Stomach smooth muscle (tissue), 2 donors: ENCODE results near the gene SSR4.

Experiments used
- H3K27ac ChIP-seq: one replicate; pipeline ENCODE4 v1.7.0; 2013; ENCODE audit warnings: mild to moderate bottlenecking, low read length, inconsistent platforms
- H3K27me3 ChIP-seq, 2 donors: one replicate each; pipeline ENCODE4 v1.7.0; 2013; ENCODE audit warnings: low read length in 2 of 2; ENCODE audit not compliant: insufficient read depth in 2 of 2, control insufficient read depth in 1 of 2
- H3K36me3 ChIP-seq, 2 donors: one replicate each; pipeline ENCODE4 v1.7.0; 2013; ENCODE audit warnings: low read length in 2 of 2; ENCODE audit not compliant: control insufficient read depth in 2 of 2, insufficient read depth in 2 of 2
- H3K4me1 ChIP-seq: one replicate; pipeline ENCODE4 v1.7.0; 2013; ENCODE audit warnings: low read length; ENCODE audit not compliant: control insufficient read depth, insufficient read depth
- H3K4me3 ChIP-seq, 2 donors: one replicate each; pipeline ENCODE4 v1.7.0; 2013; ENCODE audit warnings: low read length in 2 of 2
- H3K9ac ChIP-seq, 2 donors: one replicate each; pipeline ENCODE4 v1.7.0; 2013; ENCODE audit warnings: low read length in 2 of 2, mild to moderate bottlenecking in 1 of 2
- H3K9me3 ChIP-seq, 2 donors: one replicate each; pipeline ENCODE4 v1.7.0; 2013; ENCODE audit warnings: low read length in 2 of 2; ENCODE audit not compliant: control insufficient read depth in 2 of 2
- donor health status: healthy.
- donor health status: Pancreatic carcinoma.

The SSR4 gene

GRCh38 chrX:153763989-153764755 lies 30.3 kb upstream of the SSR4 start, which contains the start of gene PLXNB3:
Gene PLXNB3, plus strand, starts transcription at chrX:153764249. Its CDS starts 1,287 bp downstream, at chrX:153765536.
- peaks cover 0 to 8% of the 10 kb centered on the region in 2 donors for H3K27me3 ChIP-seq
- H3K4me3 ChIP-seq = peak within 1 kb of the TSS; percentile 65 to 73
- no peaks in the 10 kb centered on the region for H3K9me3 ChIP-seq
- peaks cover 28% of the 10 kb centered on the region for H3K4me1 ChIP-seq
- H3K27ac ChIP-seq = peak within 1 kb of the TSS; percentile 69
- H3K36me3 ChIP-seq = no peaks in the 10 kb centered on the region
- peak within 1 kb of the TSS; percentile 59 to 68 for H3K9ac ChIP-seq

GRCh38 chrX:153764786-153765137 lies 29.7 kb upstream of the SSR4 start:
- Histone ChIP-seq H3K9me3 (no peaks in the 10 kb centered on the region), H3K4me1 (peaks cover 28% of the 10 kb centered on the region), H3K9ac (peak overlapping the region; percentile 59 to 68), H3K27ac (peak overlapping the region; percentile 69), H3K4me3 (peak overlapping the region; percentile 65 to 73), H3K36me3 (no peaks in the 10 kb centered on the region), H3K27me3 (peaks cover 0 to 8% of the 10 kb centered on the region in 2 donors)

DNA sequence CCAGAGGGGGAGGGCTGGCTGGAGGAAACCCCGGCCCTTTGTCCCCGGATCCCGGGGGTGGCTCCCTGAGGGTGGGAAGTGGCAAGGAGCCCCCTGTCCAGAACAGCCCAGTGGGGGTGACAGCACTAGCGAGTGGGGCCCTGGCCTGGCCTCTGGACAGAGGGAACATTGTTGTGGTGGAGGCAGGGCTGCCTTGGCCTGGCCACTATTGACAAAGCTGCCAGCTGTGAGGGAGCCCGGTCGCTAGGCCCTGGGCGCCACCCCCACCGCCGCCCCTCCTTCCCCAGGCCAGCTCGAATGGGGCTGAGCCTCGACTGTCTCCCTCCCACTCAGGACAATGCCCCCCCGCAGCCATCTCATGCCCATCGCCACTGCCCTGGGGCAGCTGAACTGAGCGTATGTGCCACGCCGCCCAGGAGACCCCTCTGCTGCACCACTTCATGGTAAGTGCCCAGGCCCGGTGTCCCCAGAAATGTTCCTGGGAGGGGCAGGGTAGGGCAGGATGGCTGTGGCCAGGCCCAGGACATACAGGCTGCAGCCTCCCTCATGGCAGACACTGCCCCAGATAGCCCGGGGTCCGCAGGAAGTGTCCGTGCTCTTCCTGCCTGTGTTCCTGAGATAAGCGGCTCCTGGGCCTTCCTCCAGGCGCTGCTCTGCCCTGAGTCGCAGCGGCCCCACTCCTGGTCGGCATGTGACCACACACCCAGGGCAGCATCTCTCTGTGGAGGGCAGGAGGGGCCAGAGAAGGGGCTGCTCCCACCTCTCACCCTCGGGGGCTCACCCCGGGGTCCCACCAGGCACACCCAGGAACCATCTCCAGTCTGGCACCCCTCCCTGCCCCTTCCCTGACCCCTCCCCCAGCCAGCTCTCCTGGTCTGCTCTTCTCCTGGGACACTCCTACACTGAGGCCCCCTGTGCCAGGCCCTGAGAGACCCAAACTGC lies 29.1 kb upstream of the SSR4 start:
- Histone ChIP-seq H3K36me3 (peaks cover 0 to 2% of the 10 kb centered on the region in 2 donors), H3K27me3 (peaks cover 0 to 8% of the 10 kb centered on the region in 2 donors), H3K9me3 (no peaks in the 10 kb centered on the region), H3K4me1 (peaks cover 28% of the 10 kb centered on the region), H3K4me3 (peak overlapping the region; percentile 65 to 73), H3K9ac (peak overlapping the region; percentile 51 to 59), H3K27ac (peak overlapping the region; percentile 69)

DNA sequence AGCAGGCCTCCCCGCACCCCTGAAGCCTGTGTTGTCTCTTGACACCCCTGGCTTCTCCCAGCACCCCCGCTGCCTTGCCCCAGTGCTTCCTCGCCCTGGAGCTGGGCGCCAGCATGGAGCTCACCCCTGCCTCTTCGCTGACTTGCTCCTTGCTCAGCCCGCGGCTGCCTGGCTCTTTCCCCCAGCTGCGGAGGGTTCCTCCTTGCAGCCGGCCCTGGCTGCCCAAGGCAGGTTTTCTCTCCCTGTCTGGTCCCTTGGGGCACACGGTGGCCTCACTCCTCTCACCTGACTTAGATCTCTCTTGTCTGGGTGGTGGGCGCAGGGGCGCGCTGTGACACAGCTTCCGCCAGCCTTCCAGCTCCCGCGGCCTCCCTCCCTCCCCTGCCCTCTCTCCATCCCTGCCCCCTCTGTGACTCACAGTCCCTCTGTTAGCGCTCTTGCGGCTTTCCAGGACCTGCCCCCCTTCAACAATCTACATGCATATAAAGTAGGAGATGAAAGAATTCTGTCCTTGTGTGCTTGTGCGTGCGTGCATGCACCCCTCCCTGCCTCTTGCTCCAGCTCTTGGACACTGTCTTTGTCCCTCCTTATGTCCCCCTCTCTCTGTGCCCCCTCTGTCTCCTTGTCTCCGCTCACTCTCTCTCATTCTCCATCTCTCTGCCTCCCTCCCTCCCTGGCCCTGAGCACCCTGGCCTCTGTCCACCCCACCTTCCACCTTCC lies 28.2 kb upstream of the SSR4 start:
- H3K9ac ChIP-seq = peak overlapping the region; percentile 51 to 59
- H3K9me3 ChIP-seq = no peaks in the 10 kb centered on the region
- H3K4me3 ChIP-seq = peak overlapping the region; percentile 65 to 73
- H3K27ac ChIP-seq = peak overlapping the region; percentile 69
- peaks cover 0 to 8% of the 10 kb centered on the region in 2 donors for H3K27me3 ChIP-seq
- peaks cover 0 to 4% of the 10 kb centered on the region in 2 donors for H3K36me3 ChIP-seq
- peaks cover 28% of the 10 kb centered on the region for H3K4me1 ChIP-seq

GRCh38 chrX:153766871-153767673 lies 27.4 kb upstream of the SSR4 start:
- Histone ChIP-seq H3K27ac (peak overlapping the region; percentile 69), H3K9ac (no peak overlapping the region), H3K36me3 (peaks cover 0 to 4% of the 10 kb centered on the region in 2 donors), H3K4me1 (peaks cover 28% of the 10 kb centered on the region), H3K4me3 (peak overlapping the region in 1 of 2 donors; percentile 73), H3K9me3 (no peaks in the 10 kb centered on the region), H3K27me3 (peaks cover 0 to 8% of the 10 kb centered on the region in 2 donors)

DNA sequence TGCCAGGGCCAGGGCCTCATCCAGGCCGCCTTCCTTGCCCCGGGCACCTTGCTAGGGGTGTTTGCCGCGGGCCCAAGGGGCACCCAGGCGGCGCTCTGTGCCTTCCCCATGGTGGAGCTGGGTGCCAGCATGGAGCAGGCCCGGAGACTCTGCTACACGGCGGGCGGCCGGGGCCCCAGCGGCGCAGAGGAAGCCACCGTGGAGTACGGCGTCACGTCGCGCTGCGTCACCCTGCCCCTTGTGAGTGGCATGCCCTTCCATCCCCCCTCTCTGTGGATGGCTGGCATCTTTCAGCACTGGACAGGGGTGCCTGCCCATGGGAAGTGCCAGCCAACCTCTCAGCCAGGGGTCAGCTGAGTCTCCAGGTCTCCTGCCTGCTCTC lies 26.8 kb upstream of the SSR4 start:
- H3K4me3 ChIP-seq = no peak overlapping the region
- no peak overlapping the region for H3K27ac ChIP-seq
- peaks cover 28% of the 10 kb centered on the region for H3K4me1 ChIP-seq

DNA sequence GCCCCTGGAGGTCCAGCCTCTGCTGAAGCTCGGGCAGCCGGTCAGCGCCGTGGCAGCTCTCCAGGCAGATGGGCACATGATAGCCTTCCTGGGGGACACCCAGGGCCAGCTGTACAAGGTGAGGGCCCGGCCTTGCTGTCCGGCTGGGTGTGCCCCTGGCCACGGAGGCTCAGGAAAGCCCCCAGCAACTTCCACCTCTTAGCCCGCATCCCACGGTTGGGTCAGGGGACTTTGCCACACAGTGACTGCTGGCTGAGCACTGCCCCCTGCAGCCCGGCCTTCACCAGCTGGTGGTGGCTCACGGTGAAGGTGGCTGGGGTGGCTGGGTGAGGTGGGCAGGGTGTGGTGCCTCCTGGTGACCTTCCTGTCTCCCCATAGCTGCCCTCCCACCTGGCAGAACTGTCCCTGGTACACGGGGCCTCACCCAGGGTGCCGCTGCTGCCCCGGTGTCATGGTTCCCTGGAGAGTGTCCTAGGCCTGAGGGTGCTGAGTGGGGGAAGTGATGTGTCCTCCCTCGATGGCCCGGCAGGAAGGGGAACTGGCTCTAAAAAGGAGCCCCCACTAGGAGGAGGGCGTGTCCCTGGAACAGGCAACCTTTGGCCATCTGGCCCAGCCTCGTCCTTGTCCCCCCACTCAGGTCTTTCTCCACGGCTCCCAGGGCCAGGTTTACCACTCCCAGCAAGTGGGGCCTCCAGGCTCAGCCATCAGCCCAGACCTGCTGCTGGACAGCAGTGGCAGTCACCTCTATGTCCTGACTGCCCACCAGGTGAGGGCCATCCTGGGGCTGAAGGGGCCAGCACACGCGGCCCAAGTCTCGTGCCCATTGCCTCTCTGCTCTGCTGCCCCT lies 25.9 kb upstream of the SSR4 start:
- Histone ChIP-seq H3K4me1 (peaks cover 28% of the 10 kb centered on the region), H3K9me3 (no peaks in the 10 kb centered on the region), H3K27me3 (peaks cover 0 to 5% of the 10 kb centered on the region in 2 donors), H3K4me3 (no peak overlapping the region), H3K36me3 (peaks cover 0 to 4% of the 10 kb centered on the region in 2 donors), H3K9ac (no peak overlapping the region), H3K27ac (no peak overlapping the region)

More for the DNA sequence above, 26.8 kb upstream of the SSR4 start:
- Histone ChIP-seq H3K9me3 (no peaks in the 10 kb centered on the region), H3K9ac (no peak overlapping the region), H3K27me3 (peaks cover 0 to 8% of the 10 kb centered on the region in 2 donors), H3K36me3 (peaks cover 0 to 4% of the 10 kb centered on the region in 2 donors)

DNA sequence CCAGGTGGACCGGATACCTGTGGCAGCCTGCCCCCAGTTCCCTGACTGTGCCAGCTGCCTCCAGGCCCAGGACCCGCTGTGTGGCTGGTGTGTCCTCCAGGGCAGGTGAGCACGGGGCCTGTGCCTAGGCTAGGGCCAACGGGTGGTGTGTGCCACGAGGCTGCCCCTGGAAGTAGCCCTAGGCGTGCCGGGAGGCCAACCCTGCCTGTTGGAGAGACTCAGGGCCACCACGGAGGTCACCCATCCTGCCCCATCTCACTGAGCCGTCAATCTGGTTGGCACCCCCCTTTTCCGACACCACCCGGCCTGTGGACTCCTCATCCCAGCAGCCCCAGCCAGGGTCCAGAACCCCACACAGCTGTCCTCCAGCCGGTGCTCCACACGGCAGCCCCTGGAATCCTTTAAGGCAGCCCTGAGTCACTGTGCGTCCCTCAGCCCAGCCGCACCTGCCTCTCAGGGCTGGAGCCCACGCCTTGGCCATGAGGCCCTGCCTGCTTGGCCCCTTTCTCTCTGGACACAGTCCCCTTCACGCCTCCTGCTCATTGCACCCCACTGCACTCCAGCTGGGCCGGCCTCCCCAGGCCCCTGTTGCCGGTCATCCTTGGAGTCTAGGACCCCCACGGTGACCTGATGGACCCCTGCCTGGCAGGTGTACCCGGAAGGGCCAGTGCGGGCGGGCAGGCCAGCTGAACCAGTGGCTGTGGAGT lies 25.2 kb upstream of the SSR4 start:
- Histone ChIP-seq H3K4me3 (no peak overlapping the region), H3K4me1 (peaks cover 25% of the 10 kb centered on the region), H3K27ac (no peak overlapping the region), H3K9me3 (no peaks in the 10 kb centered on the region), H3K36me3 (peaks cover 0 to 4% of the 10 kb centered on the region in 2 donors), H3K27me3 (peaks cover 0 to 4% of the 10 kb centered on the region in 2 donors), H3K9ac (no peak overlapping the region)
